Measurements from ENCODE around the gene ROS1.

ROS1 gene

GRCh38 chr6:117309069-117309468, 116.7 kb downstream of the ROS1 start:
- DNase-seq (ENCODE audit: low read depth): no peak

GRCh38 chr6:117307655-117308054, 118.1 kb downstream of the ROS1 start:
- DNase-seq (ENCODE audit: low read depth): no peak

GRCh38 chr6:117306227-117306790, 119.4 kb downstream of the ROS1 start:
- DNase-seq (ENCODE audit: low read depth): no peak

GRCh38 chr6:117304446-117304845, 121.3 kb downstream of the ROS1 start:
- DNase-seq (ENCODE audit: low read depth): no peak

GRCh38 chr6:117303323-117303722, 122.4 kb downstream of the ROS1 start:
- DNase-seq (ENCODE audit: low read depth): no peak

- DNase-seq (ENCODE audit: low read depth): no peak
These were observed 126.8 kb downstream of the ROS1 start for GRCh38 chr6:117298941-117299340.

GRCh38 chr6:117290173-117290846, 135.4 kb downstream of the ROS1 start:
- DNase-seq (ENCODE audit: low read depth): no peak

GRCh38 chr6:117288083-117288715, 137.5 kb downstream of the ROS1 start:
- DNase-seq (ENCODE audit: low read depth): no peak

GRCh38 chr6:117280922-117281321, 144.8 kb downstream of the ROS1 start:
- DNase-seq (ENCODE audit: low read depth): no peak

GRCh38 chr6:117276778-117277316, 148.9 kb downstream of the ROS1 start:
- DNase-seq (ENCODE audit: low read depth): no peak

GRCh38 chr6:117275711-117276110, 150.0 kb downstream of the ROS1 start:
- no peak for DNase-seq (ENCODE audit: low read depth)

- DNase-seq (ENCODE audit: low read depth): no peak
These were observed 150.5 kb downstream of the ROS1 start for GRCh38 chr6:117275205-117275604.

- DNase-seq (ENCODE audit: low read depth): no peak
These were observed 152.9 kb downstream of the ROS1 start for GRCh38 chr6:117272891-117273290.

GRCh38 chr6:117272032-117272866, 153.5 kb downstream of the ROS1 start:
- no peak for DNase-seq (ENCODE audit: low read depth)

- no peak for DNase-seq (ENCODE audit: low read depth)
These were observed 154.8 kb downstream of the ROS1 start for GRCh38 chr6:117270843-117271507.

- no peak for DNase-seq (ENCODE audit: low read depth)
These were observed 155.5 kb downstream of the ROS1 start for GRCh38 chr6:117270055-117270842.

GRCh38 chr6:117269638-117270054, 156.1 kb downstream of the ROS1 start:
- DNase-seq (ENCODE audit: low read depth): no peak

GRCh38 chr6:117268924-117269323, 156.8 kb downstream of the ROS1 start:
- DNase-seq (ENCODE audit: low read depth): no peak

GRCh38 chr6:117267766-117268534, 157.8 kb downstream of the ROS1 start:
- no peak for DNase-seq (ENCODE audit: low read depth)

- DNase-seq (ENCODE audit: low read depth): no peak
These were observed 158.7 kb downstream of the ROS1 start for GRCh38 chr6:117267054-117267347.
